HG03045 (cell line): ENCODE measurements around the gene NISCH.
"Not testable (repeated sequence)": the region's sequence is repeated elsewhere in the genome, so short reads cannot be mapped to it uniquely, and the experiment has no call there.

Experiments used
- ATAC-seq: cut with Tn5 transposase; IDR thresholded peaks from one replicate; pipeline ENCODE4 v1.9.1; 2021; ENCODE audit warnings: mild to moderate bottlenecking, moderate library complexity; ENCODE audit not compliant: unreplicated experiment

NISCH gene

GRCh38 chr3:52524258-52524751 lies 68.9 kb downstream of the NISCH start:
- no peak for ATAC-seq

GRCh38 chr3:52524752-52525679 lies 69.6 kb downstream of the NISCH start:
- no peak for ATAC-seq

- ATAC-seq = no peak
These were observed 70.5 kb downstream of the NISCH start for GRCh38 chr3:52525680-52526561.

- not testable (repeated sequence) for ATAC-seq
These were observed 71.3 kb downstream of the NISCH start for GRCh38 chr3:52526671-52527038.

GRCh38 chr3:52527039-52527731 lies 71.8 kb downstream of the NISCH start:
- ATAC-seq = no peak

GRCh38 chr3:52527732-52528585 lies 72.6 kb downstream of the NISCH start:
- ATAC-seq = no peak

- no peak for ATAC-seq
These were observed 73.4 kb downstream of the NISCH start for GRCh38 chr3:52528586-52529375.

GRCh38 chr3:52529376-52530333 lies 74.3 kb downstream of the NISCH start:
- ATAC-seq = no peak

GRCh38 chr3:52530918-52531826 lies 75.8 kb downstream of the NISCH start:
- ATAC-seq = no peak

GRCh38 chr3:52531860-52532516 lies 76.6 kb downstream of the NISCH start:
- no peak for ATAC-seq

GRCh38 chr3:52532517-52532837 lies 77.1 kb downstream of the NISCH start:
- no peak for ATAC-seq

- no peak for ATAC-seq
These were observed 77.6 kb downstream of the NISCH start for GRCh38 chr3:52532838-52533622.

- ATAC-seq = peak; percentile 34
These were observed 78.3 kb downstream of the NISCH start, which contains the start of gene NT5DC2 for GRCh38 chr3:52533623-52534280. NT5DC2 (minus strand) TSS chr3:52533857; CDS start chr3:52533737, 120 bp downstream.

GRCh38 chr3:52534281-52535183 lies 79.1 kb downstream of the NISCH start:
- ATAC-seq = no peak
